IMR-90 (cell line): ENCODE measurements around the gene CHI3L1.

Experiments
- POLR2A ChIP-seq: IDR thresholded peaks from 2 replicates; pipeline ENCODE4 v1.6.1; 2012; ENCODE audit warnings: mild to moderate bottlenecking, low read depth, low read length
- RCOR1 ChIP-seq: IDR thresholded peaks from 2 replicates; pipeline ENCODE4 v1.6.1; 2012; ENCODE audit warnings: mild to moderate bottlenecking, low read length, improper control_type of control experiment; ENCODE audit not compliant: insufficient replicate concordance
- TF ChIP-seq, protein P1 (sequence below): conservative IDR thresholded peaks from 2 replicates; pipeline ENCODE4 v1.5.1; 2012; ENCODE audit warnings: mild to moderate bottlenecking, low read depth, low read length, improper control_type of control experiment

DNA sequence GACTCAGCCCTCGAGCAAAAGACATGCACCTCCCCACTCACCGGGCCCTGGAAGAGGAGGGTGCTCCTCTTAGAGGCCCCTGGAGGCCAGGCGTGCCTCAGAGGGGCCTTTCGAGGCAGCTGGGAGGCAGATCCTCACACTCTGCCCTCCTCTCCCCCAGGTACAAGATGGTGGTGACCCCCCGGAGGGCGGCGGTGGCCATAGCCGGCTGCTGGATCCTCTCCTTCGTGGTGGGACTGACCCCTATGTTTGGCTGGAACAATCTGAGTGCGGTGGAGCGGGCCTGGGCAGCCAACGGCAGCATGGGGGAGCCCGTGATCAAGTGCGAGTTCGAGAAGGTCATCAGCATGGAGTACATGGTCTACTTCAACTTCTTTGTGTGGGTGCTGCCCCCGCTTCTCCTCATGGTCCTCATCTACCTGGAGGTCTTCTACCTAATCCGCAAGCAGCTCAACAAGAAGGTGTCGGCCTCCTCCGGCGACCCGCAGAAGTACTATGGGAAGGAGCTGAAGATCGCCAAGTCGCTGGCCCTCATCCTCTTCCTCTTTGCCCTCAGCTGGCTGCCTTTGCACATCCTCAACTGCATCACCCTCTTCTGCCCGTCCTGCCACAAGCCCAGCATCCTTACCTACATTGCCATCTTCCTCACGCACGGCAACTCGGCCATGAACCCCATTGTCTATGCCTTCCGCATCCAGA lies 21.3 kb downstream of the CHI3L1 start:
- TF ChIP-seq, protein P1, sequence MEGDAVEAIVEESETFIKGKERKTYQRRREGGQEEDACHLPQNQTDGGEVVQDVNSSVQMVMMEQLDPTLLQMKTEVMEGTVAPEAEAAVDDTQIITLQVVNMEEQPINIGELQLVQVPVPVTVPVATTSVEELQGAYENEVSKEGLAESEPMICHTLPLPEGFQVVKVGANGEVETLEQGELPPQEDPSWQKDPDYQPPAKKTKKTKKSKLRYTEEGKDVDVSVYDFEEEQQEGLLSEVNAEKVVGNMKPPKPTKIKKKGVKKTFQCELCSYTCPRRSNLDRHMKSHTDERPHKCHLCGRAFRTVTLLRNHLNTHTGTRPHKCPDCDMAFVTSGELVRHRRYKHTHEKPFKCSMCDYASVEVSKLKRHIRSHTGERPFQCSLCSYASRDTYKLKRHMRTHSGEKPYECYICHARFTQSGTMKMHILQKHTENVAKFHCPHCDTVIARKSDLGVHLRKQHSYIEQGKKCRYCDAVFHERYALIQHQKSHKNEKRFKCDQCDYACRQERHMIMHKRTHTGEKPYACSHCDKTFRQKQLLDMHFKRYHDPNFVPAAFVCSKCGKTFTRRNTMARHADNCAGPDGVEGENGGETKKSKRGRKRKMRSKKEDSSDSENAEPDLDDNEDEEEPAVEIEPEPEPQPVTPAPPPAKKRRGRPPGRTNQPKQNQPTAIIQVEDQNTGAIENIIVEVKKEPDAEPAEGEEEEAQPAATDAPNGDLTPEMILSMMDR: no peak
- TF ChIP-seq POLR2A: no peak
- no peak for TF ChIP-seq RCOR1
